C4-2B (cell line): ENCODE measurements around the gene ANKRD44.

Experiments used
- ZFX ChIP-seq: fragments of 450-650 bp; IDR thresholded peaks from 2 replicates; pipeline ENCODE4 v1.6.1; 2017
- TF ChIP-seq, protein P1 (sequence below): fragments of 450-650 bp; conservative IDR thresholded peaks from 2 replicates; pipeline ENCODE4 v1.5.1; 2017; ENCODE audit warnings: mild to moderate bottlenecking

DNA sequence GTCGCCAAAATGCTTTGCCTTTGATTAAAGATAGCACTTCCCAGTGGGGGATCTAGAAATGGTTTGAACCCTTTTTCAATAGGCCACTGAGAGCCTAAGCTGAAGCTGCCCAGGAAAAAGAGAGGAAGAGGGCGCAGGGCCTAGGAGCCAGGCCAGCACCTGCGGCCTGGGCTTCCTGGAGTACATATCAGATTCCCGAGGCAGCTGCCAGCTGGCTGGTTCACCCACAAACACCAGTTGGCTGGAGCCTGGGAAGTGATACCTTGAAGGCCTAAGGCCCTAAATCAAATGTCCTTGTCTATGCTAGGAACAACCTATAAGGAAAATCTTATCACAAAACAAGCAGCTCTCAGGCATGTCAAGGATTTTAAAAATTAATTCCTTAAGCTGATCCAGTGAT is 37.1 kb downstream of the ANKRD44 start:
- TF ChIP-seq, protein P1, sequence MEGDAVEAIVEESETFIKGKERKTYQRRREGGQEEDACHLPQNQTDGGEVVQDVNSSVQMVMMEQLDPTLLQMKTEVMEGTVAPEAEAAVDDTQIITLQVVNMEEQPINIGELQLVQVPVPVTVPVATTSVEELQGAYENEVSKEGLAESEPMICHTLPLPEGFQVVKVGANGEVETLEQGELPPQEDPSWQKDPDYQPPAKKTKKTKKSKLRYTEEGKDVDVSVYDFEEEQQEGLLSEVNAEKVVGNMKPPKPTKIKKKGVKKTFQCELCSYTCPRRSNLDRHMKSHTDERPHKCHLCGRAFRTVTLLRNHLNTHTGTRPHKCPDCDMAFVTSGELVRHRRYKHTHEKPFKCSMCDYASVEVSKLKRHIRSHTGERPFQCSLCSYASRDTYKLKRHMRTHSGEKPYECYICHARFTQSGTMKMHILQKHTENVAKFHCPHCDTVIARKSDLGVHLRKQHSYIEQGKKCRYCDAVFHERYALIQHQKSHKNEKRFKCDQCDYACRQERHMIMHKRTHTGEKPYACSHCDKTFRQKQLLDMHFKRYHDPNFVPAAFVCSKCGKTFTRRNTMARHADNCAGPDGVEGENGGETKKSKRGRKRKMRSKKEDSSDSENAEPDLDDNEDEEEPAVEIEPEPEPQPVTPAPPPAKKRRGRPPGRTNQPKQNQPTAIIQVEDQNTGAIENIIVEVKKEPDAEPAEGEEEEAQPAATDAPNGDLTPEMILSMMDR, result no peak
- 0 out of 2 replicates have a peak, but pooled peaks have one; percentile 13 for TF ChIP-seq ZFX
